ENCODE data around the gene CCRL2.

DNA sequence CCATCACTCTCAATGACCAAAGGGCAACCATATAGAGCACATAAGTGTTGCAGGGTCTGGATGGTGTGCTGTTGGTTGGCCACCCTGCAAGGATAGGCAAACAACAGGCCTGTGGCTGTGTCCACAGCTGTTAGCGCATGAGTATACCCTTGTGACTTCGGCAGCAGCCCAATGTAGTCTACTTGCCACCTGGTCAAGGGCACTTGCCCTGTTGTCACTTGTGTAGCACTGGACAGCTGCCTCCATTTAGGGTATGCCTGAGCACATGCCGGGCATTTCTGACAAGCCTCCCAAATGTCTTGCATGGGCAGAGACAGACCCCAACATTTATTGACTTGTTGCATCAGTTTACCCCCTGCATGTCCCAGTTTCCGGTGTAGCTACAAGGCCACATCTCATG is 12.8 kb downstream of the CCRL2 start:
- TF ChIP-seq, protein P1, sequence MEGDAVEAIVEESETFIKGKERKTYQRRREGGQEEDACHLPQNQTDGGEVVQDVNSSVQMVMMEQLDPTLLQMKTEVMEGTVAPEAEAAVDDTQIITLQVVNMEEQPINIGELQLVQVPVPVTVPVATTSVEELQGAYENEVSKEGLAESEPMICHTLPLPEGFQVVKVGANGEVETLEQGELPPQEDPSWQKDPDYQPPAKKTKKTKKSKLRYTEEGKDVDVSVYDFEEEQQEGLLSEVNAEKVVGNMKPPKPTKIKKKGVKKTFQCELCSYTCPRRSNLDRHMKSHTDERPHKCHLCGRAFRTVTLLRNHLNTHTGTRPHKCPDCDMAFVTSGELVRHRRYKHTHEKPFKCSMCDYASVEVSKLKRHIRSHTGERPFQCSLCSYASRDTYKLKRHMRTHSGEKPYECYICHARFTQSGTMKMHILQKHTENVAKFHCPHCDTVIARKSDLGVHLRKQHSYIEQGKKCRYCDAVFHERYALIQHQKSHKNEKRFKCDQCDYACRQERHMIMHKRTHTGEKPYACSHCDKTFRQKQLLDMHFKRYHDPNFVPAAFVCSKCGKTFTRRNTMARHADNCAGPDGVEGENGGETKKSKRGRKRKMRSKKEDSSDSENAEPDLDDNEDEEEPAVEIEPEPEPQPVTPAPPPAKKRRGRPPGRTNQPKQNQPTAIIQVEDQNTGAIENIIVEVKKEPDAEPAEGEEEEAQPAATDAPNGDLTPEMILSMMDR (IDR thresholded peaks at IDR 0.05; ENCODE audit: poor library complexity, severe bottlenecking): no peak
- TF ChIP-seq POLR2AphosphoS5 (IDR thresholded peaks at IDR 0.05) (no peak), MXI1 (conservative IDR thresholded peaks at IDR 0.05; ENCODE audit: poor library complexity, severe bottlenecking) (no peak)

All from neural cell (in vitro differentiated cells).